SIG-M5 treated with dmso at 0.1 percent for 504 hours (cell line): Measurements from ENCODE around the gene C1orf226.

ENCODE experiments used
- DNase-seq: peaks from one replicate; lab custom pipeline; 2025; ENCODE audit not compliant: unreplicated experiment; lab: John Stamatoyannopoulos, UW

C1orf226 gene

GRCh38 chr1:162384116-162384515 lies 2.6 kb downstream of the C1orf226 start:
- DNase-seq: no peak

DNA sequence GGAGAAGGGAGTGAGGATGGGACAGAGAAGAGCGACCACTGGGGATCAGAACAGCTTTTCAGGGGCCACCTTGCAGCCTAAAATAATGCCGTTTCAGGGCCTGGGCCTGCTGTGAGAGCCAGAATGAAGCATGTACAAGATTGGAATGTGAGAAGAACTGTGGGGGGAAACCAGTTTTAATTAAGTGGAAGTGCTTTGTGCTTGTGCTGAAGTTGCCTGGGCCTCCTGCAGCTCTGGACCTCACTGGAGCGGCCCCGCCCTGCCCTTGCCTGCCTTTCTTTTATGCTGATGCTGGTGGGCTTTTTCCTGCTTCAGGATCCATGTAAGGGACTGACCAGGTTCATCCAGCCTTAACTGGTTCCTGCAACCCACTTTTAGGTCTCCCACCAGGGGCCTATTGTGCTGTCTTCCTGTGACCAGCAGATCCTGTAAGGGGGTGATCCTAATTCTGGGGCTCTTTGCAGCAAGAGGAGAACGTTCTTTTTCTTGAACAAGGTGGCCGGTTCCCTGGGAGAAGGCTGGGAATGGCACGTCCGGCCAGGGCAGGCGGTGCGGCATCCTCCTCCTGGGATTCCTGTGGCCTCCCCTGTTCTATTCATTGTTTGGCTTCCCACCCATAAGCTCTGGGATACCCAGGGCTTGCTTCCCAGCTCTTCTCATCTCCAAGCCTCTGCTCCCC lies 3.2 kb downstream of the C1orf226 start:
- no peak for DNase-seq

DNA sequence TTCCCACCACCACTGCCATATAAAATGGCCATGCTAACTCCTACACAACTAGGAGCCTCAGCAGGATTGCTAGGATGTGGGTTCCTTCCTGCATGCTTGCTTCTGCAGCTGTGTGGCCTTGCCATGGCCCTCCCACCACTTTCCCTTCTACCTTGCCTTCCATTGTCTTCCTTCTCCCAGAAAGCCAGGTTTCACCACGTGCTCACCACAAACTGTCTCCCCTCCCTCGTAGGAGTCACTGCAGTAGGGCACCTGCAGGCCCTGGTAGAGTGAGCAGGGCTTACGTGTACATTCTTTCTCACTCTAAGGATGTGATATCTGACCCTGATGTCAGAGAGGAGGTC lies 3.7 kb downstream of the C1orf226 start:
- DNase-seq: no peak

- no peak for DNase-seq
Measured at GRCh38 chr1:162385702-162386101, 4.2 kb downstream of the C1orf226 start.

GRCh38 chr1:162386292-162387225 lies 5.0 kb downstream of the C1orf226 start:
- no peak for DNase-seq

DNA sequence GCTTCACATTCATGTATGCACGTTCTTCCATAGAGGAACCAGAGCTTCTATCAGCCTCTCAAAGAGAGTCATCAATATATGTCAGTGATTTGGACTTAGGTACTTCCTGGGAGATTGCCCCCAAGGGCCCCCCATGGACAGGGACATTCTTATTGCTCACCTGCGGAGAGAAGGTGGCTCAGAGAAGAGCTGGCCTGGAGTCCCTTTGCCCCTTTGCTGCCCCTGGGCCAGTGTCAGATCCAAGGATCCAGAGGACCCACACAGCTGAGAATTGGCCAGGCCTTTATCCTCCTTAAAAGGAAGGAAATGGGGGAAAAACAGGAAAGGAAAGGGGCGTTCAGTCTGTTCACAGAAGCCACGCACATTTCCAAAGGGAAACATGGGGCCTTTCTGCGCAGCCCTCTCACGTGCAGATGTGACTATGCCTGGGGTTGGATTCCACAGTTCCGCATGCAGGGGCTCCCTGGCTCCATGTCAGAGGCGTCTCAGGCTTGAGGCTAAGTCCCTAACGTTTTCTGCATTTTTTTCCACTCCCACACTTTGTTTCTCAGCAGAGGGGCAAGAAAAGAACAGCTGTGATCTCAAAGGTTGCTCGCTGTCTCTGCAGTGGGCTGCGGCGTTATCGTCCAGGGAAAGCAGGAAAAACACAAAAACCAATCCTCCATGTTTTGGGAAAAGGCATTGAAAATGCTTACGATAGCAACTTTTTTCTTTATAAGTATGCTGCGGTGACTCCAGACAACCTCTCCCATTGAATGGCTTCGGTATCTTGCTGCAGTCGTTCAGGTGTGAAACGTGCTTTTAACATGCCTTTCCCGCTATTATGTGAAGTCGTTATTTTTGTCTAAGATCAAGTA lies 5.9 kb downstream of the C1orf226 start:
- DNase-seq: no peak

- no peak for DNase-seq
Measured at GRCh38 chr1:162388083-162388594, 6.6 kb downstream of the C1orf226 start.

DNA sequence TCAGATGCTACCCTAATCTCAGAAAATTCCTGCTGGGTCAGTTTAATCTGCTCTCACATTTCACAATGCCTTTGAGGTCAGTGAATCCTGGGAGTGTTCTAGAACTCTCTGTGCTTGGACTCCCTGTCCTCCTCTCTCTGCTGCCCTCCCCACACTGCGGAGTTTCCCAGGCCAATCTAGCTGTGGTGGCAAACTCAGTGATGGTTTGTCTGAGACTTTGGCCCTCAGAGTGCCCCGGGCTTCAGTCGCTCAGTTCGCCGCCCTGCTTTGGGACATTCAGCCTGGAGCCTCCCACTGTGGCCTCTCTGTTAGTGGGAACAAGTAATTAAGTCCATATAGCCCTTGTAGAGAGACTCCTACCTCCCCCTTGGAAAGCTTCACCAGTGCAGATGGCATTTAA lies 7.1 kb downstream of the C1orf226 start:
- DNase-seq: no peak

- DNase-seq: no peak
Measured at GRCh38 chr1:162389021-162389818, 7.7 kb downstream of the C1orf226 start.

DNA sequence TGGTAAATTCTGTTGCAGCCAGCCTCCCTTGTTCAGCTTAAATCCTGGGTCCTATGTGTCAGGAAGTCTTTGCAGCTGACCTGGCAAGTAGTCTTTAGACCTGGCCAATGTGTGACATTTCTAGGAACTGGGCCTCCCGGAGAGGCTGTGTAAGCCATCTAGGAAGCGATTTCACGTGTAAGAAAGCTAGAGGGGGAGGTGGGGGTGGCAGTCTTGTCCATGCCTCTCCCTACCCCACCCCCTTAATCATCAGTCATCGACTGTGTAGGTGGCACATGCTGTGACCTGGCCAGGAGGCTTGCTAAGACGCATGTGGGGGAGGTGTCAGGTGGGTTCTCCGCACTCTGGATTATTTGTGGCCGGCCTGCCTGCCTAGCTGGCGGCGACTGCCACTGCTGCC lies 8.4 kb downstream of the C1orf226 start:
- no peak for DNase-seq

GRCh38 chr1:162390396-162391185 lies 9.1 kb downstream of the C1orf226 start:
- DNase-seq: no peak

DNA sequence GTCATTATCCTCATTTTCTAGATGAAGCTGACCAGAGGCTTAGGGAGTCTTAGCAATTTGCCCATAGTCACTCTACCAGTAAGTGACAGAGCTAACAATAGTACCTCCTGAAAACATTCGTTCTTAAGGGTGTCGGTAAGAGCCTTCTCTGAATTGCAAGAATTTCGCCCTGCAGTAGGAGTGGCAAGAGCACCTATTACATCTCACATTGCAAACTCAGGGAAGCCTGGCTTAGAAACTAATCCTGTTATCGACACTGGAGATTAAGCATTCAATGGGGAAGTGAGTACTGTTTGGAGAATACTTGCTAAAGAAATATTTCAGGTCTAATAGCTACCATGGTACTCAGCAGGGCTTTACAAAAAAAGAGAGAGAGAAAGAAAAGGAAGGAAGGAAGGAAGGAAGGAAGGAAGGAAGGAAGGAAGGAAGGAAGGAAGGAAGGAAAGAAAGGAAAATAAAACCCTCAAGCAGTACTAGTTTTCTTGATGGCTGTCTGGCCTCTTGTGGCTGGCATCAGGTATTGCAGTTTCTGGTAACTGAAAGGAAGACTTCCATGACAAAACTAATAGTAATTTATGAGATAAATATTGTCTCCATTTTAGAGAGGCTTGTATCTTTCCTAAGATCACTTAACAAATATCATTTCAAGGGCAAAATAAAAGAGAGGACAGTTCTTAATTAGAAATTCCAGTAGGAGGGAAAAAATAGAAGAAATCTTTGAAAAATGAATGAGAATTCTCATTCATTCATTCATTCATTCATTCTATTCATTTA lies 10.4 kb downstream of the C1orf226 start:
- peak; percentile 60 for DNase-seq

- DNase-seq: no peak
Measured at GRCh38 chr1:162396201-162396906, 14.8 kb downstream of the C1orf226 start.

DNA sequence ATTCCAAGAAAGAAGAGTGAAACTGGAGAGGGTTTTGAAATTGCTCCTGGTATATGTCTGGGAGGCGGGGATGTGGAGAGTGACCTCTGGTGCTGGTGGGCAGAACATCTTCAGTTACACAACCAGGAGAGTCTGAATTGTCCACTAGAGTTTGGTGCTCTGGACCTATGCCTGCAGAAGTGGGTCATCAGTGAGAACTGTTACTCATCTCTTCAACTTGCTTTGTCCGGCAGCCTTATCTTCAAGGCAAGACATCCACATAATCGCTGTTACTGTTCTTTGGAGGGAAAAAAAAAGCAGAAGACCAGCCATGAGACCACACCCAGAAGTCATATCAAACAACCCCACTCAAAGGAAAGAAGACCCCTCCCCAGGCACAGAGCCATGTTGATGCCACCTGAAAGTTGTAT lies 15.5 kb downstream of the C1orf226 start:
- DNase-seq: no peak

GRCh38 chr1:162397943-162398560 lies 16.5 kb downstream of the C1orf226 start:
- no peak for DNase-seq

DNA sequence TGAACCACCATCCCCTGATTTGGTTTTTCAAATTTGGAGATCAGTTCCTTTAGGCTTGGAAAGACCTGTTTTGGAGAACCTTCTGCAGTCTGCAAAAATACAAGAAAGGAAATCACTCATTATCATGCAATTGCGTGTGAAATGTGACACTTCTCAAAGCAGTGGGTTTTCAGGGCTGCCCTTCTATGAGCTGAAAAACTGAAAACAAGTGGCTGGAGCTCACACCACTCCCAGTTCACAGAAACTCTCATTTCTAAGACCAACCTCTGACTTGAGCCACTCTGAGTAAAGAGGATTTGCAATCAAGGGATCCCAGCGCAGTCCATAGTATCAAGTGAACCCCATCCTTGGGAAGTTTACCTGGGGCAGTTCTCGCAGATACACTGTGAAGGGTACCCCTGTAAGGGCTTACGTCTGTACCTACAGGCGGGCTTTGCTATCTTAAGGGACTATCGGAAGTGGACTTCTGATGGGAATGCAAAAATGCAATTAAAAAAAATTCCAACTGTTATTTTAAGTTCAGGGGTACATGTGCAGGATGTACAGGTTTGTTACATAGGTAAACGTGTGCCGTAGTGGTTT lies 17.6 kb downstream of the C1orf226 start:
- DNase-seq: no peak

- DNase-seq: no peak
Measured at GRCh38 chr1:162400790-162401355, 19.3 kb downstream of the C1orf226 start.
